HG02763 (cell line): ENCODE results near the gene HDAC8.
"Not testable (repeated sequence)": the region's sequence is repeated elsewhere in the genome, so short reads cannot be mapped to it uniquely, and the experiment has no call there.

Experiments used
- ATAC-seq: cut with Tn5 transposase; IDR thresholded peaks from one replicate; pipeline ENCODE4 v1.9.1; 2021; ENCODE audit warnings: mild to moderate bottlenecking, moderate library complexity; ENCODE audit not compliant: unreplicated experiment

Gene HDAC8

DNA sequence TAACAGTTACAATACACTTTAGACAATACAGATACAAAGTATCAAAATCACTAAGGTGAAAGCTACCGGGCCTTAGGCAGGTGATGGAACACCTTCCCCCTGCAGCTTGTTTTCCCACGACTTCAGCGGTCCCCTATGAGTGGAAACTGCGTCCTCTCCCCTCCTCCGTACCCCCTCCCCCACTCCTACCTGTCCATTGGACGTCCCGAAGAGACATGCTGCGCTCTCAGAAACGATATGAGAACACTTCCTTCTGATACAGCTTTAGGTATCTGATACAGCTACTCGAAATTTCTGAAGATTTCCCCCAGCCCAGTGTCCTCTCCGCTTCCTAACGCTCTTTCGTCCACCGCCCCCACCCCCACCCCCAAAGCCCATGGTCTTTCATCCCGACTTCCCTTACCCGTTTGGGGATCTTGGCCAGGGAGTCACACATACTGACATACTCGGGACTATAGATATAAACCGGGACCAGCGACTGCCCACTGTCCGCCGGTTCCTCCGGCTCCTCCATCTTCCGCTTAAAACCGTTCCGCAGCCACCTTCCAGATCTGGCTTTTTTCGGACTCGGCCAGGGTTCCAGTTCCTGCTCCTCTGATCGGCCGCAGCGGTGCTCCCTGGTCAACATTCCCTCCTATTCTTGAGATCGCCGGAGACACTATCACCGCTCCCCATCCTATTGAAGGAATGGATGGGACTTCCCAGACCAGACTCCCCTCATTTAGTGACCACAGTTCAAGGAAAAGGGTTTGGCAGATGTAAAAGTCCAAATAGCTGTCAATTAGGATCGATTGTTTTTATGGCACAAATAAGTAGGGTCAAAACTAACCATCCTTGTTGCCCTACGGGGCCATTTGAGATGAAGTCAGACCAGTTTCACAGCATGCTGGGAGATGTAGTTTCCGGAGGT, at the start of gene HDAC8:
TSS of gene HDAC8 (minus strand) at position 596 of the 910 bp plus-strand sequence. CDS start at position 514, 82 bp downstream.
- ATAC-seq, result peak; percentile 93

DNA sequence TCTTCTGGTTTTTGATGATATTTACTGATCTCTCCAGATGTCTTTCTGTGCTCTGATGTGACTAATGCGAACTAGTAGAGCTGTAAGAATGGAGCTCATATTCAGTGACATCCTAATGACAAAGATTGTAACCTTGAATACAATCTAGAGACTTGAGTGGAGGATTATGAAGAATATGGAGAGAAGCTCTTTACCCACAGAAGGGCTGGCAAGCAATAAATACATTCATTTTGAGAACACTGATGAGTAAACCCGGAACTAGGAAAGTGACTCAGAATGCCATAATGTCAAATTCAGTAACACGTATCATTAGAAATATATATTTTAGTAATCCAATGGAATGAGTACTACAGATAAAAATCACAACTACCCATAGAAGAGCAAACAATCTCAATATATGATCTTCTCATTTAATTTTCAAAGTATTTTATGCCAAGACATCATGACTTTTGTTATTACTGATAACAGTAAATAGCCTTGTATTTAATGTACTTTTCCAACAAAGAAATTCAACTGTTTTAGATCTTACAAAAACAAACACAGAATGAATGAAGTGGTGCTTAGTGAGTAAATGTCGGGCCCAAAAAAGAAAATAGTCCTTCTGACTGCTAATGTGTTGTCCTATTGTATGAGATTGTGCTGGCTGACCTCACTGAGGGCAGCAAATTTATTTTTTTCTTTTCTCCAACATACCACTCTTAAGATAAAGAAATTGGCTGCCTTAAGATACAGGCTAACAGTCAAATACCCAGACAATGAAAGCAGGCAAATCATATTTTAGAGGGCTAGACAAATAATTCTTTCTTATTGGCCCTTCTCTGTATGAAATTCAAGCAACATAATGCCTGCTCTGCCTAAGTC, 49.2 kb upstream of the HDAC8 start:
- ATAC-seq, result peak; percentile 66

DNA sequence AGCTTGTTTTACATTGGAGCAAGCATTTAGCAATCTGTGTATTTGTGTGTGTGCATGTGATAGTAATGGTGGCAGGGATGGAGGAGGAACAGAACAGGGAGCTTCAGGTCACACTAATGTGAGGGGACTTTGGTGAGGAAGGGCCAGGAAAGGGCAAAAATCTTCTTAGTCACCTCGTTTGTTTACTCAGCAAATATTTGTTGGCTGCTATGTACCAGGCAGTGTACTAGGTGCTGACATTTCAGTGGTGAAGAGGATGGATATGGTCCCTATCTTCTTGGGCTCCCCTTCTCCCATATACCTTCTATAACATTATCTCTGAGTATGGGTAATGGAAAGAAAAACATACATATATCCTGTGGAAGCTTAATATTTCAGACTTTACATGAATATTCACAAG, 48.5 kb upstream of the HDAC8 start:
- peak; percentile 10 for ATAC-seq

DNA sequence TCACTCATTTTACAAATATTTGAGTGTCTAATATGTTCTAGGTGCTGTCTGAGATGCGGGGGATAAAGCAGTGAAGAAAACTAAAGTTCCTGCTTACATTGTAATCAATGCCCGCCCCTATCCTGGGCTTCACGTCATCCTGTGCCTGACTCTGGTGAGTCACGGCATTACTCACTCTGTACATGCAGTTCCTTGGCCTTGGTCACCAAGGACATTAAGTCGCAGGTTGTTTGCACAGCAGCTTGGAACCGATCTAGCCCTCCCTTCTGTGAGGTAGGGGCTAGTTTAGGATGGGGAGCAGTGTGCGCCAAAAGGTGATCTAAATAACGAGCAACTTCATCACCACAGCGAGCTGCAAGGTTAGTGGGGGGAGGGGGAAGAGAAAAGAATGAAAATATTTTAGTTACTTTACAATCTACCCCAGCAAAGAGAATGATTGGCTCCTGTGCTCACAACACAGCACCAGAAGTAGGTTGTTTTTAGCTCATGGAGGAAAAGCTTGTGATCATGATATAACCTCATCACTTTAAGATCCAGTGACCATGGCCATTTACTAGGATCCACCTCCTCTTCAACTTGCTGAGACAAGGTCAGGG, 48.0 kb upstream of the HDAC8 start:
- no peak for ATAC-seq

DNA sequence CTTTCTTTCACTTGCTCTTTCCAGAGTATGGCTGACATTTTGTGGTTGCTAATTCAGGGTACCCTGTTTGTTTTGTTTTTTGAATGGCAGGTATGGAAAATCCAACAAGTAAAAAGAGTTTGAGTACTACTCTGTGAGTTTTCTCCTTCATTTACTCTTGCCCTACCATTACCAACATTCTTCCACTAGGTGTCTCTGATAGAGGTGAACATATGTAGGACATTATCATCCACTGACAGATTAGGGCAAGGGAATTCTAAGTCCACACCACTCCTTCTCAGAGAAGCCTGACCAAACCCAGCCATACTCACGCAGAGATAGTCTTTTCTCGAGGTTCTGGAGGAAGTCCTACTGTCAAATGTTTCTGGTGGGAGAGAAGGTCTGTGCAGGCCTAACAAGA, 36.7 kb upstream of the HDAC8 start:
- no peak for ATAC-seq

DNA sequence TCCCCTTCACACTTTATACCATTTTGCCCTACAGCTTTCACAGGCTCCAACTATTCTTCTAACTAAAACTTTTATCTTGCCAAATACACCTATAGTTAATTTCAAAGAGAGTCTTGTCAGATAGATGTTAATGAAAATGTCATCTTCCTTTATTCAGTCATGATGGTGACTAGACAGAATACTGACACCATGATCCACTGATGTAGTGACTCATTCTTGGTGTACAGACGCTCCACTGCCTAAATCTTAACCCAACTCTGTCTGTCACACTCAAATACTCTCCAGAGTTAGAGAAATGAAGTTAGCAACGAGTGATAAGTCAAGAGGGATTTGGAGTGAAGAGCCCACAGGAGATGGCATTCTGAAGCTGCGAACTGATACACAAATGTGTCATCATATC, 32.1 kb upstream of the HDAC8 start:
- no peak for ATAC-seq

DNA sequence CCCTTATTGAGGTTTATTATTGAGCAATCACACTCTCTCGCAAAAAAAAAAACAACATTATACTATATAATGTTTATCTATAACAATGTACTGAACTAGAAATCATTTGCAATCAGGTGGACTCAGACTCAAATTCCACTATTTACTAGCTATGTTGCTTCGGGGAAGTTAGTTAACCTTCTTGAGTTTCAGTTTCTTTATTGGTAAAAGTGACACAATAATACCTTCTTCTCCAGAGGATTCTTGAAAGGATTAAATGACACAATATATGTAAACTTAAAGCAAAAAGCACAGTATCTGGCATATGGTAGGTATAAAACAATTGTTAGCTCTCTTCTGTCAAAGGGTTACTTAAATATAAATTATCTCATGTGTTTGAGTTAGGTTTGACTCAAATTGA, 31.5 kb upstream of the HDAC8 start:
- ATAC-seq, result peak; percentile 53

DNA sequence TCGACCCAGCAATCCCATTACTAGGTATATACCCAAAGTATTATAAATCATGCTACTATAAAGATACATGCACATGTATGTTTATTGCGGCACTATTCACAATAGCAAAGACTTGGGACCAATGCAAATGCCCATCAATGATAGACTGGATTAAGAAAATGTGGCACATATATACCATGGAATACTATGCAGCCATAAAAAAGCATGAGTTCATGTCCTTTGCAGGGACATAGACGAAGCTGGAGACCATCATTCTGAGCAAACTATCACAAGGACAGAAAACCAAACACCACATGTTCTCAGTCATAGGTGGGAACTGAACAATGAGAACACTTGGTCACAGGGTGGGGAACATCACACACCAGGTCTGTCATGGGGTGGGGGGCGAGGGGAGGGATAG, 18.4 kb upstream of the HDAC8 start:
- ATAC-seq, result not testable (repeated sequence)

DNA sequence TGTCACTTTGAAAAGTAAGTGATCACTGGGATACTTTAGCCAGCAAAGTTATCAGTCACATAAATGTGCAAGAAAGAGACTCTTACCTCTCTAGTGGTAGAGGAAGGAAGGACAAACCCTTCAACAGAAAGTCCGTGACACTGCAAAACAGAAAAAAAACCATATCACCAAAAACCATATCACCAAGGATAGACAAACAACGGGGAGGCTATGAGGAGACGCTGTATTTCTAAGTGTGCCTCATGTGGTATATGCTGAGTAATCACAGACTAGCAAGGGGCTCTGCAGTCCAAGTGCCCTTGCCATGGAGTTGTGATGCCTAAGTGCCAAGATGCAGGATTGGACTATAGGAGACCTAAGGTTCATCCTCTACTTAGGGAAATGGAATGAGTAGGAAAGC, 11.5 kb upstream of the HDAC8 start:
- no peak for ATAC-seq

DNA sequence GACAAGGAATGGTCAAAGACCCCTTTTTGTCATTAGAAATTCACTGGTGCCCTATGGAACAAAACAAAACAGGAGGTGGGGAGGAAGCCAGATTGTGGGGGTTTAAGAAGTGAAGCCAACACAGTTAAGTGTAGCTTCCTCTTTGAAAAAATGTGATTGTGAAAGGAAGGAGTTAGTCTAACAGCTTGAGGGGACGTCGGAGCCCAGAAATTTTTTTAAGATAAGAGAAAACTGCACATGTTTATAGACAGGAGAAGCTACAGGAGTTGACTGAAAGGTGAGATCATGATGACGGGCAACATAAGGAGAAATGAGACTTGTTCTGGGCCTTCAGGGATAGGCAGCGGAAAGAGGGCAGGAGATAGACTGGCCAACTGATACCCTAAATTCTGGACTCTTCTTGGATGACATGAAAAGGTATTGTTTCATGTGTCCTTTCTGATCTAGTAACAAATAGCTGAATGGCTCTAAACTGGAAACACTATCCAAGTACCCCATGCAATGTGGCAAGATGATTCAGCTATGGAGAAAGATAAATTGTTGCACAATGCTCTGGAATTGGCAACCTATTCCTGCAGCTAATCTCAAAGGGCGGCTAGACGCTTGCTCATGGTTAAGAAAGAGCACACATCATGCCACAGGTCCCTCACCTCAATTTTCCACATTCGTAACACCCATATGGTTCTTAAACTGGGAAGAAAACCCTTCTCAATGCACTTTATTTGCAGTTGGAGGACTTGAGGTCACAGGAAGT, 3.7 kb upstream of the HDAC8 start:
- ATAC-seq, result no peak

DNA sequence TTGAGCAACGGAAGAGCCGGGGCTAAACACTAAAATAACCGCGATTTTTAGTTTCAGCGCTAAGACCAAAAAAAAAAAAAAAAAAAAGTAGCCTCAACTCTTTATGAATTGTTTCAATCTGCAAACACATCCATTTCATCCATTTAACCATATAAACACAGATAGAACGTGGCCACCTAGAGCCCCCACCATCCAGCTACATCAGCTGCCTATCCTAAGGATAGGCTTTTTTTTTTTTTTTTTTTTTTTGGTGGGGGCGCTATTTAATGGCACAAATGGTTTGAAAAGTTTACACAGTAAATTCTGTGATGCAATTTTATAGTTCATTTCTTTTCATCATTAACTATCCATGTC, 492 bp upstream of the HDAC8 start:
- peak; percentile 5 for ATAC-seq

DNA sequence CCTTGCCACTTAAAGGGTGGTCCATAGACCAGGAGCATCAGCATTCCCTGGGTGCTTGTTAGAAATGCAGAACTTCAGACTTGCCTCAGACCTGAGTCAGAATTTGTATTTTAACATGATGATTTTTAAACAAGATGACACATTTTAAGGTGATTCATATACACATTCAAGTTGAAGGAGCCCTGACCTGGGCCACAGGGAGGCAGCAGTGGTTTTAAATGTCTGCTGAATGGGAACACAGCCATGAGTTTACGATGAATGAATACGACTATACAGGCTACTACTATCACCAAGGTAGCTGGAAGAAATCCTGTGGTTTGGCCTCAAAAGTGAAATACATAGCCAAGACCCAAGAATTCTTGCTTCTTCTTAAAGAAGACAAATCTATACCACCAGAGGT, 2.9 kb downstream of the HDAC8 start:
- ATAC-seq, result no peak

DNA sequence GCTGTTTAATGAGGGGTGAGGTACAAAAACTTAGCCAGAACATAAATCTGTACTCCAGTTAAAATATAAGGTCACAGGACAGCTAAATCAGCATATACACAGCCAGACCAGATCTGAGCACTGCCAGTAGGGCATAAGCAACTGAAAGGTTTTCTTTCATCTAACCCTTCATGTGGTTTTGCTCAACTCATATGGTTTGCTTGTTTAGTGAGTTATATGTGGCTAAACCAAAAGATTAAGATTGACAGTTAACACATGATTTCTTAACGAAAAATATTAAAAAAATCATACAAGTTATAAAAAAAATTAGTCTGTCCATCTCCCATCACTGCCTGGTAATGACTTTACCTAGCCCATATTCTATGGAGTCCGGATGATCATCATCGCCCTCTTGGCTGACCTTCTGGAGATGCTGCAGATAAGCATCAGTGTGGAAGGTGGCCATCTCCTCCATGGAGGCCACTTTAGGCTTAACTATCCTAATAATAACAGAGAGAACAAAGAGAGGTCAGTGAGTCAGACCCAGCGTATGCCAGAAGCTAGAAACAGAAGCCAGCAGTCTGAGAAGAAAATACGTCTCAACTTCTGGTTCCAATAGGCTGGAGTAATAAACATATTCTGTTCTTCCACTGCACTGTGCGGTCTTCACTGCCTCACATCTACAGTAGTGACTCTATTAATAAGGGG, 4.1 kb downstream of the HDAC8 start:
- no peak for ATAC-seq

DNA sequence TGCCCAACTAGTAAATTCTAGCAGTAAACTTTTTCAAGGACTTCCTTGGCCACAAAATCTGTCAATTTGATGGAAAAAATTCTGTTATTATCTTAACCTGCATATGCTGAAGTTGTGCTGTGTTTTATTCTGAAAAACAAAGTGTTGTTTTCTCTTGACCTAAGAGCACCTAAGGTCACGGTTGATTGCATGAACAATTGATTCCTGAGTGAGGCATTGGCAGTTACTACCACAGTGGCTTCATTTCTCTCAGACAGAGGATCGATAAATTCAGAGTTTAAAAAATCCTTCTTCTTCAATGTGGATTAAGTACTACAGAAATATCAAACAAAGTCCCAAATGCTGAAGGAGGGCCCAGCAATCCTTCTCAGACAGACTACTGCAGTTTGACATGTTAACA, 6.2 kb downstream of the HDAC8 start:
- ATAC-seq, result no peak

DNA sequence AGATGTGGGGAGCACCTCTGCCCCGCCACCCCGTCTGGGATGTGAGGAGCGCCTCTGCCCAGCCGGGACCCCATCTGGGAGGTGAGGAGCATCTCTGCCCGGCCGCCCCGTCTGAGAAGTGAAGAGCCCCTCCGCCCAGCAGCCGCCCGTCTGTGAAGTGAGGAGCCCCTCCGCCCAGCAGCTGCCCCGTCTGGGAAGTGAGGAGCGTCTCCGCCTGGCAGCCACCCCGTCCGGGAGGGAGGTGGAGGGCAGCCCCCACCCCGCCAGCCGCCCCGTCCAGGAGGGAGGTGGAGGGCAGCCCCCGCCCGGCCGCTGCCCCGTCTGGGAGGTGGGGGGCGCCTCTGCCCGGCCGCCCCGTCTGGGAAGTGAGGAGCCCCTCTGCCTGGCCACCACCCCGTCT, 13.0 kb downstream of the HDAC8 start:
- not testable (repeated sequence) for ATAC-seq

DNA sequence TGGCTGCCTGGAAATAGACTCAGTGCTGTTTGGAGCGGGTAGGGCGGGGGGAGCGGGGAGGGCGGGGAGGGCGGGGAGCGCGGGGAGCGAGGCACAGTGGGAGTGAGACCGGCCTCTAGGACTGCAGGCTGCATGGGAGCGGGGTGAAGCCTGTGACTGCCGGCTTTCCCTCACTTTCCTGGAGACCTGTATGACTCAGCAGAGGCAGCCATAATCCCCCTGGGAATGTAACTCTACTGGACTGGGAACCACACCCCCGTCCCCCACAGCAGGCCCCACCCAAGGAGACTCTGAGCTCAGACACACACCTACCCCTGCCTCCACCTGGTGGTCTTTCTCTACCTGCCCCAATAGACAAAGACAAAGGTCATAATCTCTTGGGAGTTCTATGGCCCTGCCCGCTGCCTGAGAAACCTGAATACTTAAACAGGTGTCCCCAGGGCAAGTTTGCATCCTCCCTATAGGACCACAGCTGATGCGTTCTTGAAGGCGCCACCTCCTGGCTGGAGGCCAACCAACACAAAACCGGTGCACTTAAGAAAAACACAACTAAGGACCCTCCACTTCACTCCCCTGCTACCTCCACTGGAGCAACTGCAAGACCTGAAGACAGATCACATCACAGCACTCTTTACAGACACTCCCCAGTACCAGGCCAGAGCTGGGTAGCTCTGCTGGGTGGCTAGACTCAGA, 18.0 kb downstream of the HDAC8 start:
- no peak for ATAC-seq

DNA sequence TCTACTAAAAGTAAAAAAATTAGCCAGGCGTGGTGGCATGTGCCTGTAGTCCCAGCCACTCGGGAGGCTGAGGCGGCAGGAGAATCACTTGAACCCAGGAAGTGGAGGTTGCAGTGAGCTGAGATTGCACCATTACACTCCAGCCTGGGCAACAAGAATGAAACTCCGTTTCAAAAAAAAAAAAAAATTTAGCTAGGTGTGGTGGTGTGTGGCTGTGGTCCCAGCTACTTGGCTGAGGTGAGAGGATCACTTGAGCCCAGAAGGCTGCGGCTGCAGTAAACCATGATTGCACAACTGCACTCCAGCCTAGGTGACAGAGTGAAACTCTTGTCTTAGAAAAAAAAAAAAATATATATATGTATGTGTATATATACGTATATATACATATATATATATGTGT, 20.2 kb downstream of the HDAC8 start:
- not testable (repeated sequence) for ATAC-seq

DNA sequence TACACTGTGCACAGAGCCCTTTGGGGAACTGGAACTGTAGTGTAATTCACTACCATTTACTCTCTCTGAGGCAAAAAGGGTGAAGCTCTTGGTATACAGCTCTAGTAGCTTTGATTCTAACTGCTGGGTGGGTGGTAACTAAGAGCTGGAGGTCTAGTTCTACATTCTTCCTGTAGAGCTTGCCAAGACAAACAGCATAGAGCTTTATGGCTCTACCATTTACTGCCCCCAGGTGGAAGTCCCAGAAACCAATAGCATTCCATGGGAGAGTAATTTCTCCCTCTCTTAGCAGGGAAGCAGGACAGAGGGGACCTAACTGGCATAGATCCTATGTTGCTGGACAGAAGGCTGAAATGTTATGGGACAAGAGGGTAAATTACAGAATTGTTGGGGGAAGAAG, 26.7 kb downstream of the HDAC8 start:
- ATAC-seq, result no peak

DNA sequence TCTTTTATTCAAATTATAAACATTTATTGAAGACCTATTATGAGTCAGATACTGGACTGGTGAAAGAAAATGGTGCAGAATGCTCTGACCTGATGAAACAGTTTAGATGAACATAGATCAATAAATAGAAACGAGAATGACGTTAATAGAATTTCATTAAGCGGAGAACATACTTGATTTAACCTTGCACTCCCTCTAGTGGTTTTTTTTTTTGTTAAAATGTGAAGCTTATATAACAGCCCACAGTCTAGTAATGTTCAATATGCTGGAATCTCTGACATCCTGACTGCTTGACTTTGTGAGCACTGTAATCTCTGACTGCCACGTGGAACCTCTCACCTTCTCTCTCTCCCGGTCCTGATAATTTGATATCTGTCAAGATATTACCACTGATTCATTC, 32.3 kb downstream of the HDAC8 start:
- ATAC-seq, result no peak

DNA sequence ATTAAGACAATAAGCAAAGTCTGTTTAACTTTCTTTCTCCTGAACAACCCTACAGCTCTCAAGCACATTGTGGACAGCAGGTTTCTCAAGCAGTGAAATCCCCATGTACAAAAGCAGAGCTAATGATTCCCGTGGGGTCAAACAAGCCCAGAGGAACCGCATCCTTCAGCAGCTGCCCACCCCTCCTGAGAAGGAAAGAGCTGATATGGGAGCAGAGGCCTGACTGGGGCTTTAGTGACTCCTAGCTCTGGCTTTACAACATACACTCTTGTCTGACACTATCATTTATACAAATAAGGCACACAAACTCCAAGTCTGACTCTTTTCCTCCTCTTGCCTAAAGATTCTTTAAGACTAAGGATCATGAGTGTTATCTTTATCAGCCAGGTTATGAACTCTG, 32.8 kb downstream of the HDAC8 start:
- ATAC-seq, result no peak
